Head of caudate nucleus (tissue), 42 donors: ENCODE measurements around the gene ANOS1.

Experiments
- DNase-seq, 42 donors: peaks; one replicate each; pipeline versions ENCODE4 v3.0.0 to v3.0.0-alpha.2; 2020 to 2021; ENCODE audit warnings: mixed read lengths in 7 of 42
- intact Hi-C: fragments of 100-400 bp; cut with DNase I; formaldehyde crosslinking; loops from one replicate; pipeline ENCODE4 v1.15.0; 2022

ANOS1 gene

DNA sequence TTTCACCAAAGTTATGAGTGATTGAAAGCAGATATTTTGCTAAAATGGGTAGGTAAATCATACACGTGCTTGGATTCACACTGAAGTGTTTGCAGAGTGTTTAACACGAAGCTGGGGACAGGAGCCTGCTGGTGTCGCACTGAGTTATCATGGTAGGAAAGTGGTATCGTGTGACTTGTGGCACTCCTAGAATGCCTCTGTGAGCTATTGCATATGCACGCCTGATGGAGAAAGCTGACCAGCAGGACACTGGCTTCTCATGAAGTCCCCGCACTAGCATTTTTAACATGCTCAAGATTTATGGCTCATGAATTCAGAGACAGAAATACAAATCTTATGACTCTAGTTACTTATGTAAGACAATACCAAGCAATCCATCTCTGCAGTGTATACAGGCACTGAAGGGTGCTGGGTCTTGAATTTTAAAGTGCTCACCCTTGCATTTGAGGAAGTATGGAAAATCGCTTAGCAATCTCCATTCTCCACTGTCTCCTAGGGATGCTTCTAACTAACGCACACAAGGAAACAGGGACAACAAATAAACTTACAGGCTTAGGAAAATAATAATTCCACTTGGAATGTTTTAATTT, 247.5 kb downstream of the ANOS1 start:
- DNase-seq, result no peak
- intact Hi-C loops, result no loop called here
